ENCODE data around the gene VAMP2.

Gene VAMP2

DNA sequence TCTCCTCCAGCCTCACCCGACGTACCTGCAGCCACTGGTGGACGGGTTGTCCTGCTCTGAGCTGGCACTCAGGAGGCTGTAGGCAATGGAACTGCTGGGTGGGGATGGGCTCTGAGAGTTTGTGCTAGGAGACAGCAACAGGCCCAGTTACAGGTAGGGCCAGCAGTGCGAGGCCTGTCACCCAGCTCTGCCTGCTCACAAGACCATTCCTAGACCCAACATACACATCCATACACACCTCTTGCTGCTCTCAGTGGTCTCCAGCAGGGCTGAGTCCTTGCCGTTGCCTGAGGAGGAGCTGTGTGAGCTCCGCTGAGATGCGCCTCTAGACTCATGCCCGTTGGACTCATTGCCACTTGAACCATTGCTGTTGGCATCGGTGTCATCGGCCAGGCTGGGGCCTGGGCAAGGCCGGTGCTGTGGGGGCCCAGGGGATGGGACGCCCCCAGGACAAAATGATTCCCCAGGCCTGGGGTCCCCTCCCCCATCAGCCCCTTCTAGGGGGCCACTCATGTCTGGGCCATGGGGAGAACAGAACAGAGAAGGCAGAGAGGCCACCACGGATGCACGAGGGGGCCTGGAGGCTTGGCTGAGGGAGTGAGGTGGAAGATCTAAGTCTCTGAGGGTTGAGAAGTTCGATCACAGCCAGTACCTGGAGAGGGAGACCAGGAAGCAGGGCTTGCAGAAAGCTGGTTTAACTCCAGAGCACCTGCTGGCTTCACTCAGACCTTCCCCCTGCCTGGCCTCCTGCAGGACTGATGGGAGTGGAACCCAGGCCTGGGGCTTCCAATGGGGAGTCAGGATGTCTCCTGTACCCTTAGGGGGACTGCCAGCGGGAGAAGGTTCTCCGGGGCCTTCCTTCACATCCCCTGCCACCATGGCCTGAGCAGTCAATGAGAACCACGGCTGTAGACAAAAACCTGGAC, 12.3 kb downstream of the VAMP2 start:
- Mint-ChIP-seq H3K4me3 (peak overlapping the region; percentile 96), H3K27ac (no peak overlapping the region), H3K4me1 (peaks cover 12% of the 10 kb centered on the region), H3K27me3 (ENCODE audit: low read depth, poor library complexity) (no peaks in the 10 kb centered on the region), H3K36me3 (ENCODE audit: low read depth) (peaks cover 29% of the 10 kb centered on the region), H3K9me3 (no peaks in the 10 kb centered on the region)
- TF ChIP-seq, protein P1, sequence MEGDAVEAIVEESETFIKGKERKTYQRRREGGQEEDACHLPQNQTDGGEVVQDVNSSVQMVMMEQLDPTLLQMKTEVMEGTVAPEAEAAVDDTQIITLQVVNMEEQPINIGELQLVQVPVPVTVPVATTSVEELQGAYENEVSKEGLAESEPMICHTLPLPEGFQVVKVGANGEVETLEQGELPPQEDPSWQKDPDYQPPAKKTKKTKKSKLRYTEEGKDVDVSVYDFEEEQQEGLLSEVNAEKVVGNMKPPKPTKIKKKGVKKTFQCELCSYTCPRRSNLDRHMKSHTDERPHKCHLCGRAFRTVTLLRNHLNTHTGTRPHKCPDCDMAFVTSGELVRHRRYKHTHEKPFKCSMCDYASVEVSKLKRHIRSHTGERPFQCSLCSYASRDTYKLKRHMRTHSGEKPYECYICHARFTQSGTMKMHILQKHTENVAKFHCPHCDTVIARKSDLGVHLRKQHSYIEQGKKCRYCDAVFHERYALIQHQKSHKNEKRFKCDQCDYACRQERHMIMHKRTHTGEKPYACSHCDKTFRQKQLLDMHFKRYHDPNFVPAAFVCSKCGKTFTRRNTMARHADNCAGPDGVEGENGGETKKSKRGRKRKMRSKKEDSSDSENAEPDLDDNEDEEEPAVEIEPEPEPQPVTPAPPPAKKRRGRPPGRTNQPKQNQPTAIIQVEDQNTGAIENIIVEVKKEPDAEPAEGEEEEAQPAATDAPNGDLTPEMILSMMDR (IDR thresholded peaks at IDR 0.05) = no peak
- DNase-seq = no peak

DNA sequence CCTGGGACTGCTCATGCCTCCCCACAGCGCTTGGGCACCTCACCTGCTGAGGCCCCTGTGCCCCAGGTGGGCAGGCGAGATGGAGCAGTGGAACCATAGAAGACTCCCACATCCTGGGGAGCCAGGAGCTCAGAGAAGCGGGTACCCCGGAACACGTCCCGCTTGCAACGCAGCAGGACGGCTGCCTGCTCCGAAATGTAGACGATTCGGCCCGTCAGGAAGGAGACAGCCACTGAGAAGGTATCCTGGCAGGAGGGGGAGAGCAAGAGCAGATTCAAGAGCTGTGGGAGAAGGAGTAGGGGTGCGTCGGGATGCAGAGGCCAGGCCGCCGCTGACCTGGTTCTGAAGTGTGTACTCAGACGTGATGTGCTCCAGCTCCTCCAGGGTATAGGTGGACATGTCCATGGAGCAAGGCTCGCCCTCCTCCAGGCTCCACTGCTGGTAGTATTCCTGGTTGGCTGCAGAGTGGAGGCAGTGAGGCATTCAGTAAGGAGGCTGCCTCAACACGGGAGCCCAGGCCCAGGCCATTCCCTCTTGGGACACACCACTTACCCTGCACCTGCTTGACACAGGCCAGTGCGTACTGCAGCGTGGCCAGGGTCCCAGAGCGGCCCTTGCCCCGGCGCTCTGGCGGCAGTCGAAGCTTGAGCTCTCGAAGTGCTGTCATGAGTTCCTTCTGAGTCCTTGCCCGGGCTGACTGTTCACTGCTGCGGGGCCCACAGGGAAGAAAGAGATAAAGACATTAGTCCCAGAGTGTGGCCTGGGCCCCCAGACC, 13.1 kb downstream of the VAMP2 start:
- no peak for DNase-seq
- Mint-ChIP-seq H3K36me3 (ENCODE audit: low read depth) (peaks cover 29% of the 10 kb centered on the region), H3K4me3 (no peak overlapping the region), H3K4me1 (peaks cover 12% of the 10 kb centered on the region), H3K9me3 (no peaks in the 10 kb centered on the region), H3K27me3 (ENCODE audit: low read depth, poor library complexity) (peaks cover 2% of the 10 kb centered on the region), H3K27ac (no peak overlapping the region)
- TF ChIP-seq, protein P1 (IDR thresholded peaks at IDR 0.05) = no peak

DNA sequence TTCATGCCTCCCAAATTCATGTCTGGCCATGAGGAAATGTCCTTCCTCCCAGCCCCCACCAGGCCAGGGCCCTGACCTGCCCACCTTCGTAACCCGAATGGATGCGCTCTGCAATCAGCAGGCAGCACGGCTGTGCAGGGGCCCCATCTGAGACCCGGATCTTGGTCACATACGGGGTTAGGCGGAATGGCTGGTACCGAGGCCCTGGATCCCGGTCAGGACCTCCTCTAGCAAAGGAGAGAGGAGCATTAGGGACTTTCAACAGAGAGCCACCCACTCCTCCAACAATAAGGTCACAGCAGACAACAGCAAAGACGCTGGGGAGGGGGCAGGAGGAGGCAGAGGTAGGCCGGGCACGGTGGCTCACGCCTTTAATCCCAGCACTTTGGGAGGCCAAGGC, 14.2 kb downstream of the VAMP2 start:
- H3K4me1 Mint-ChIP-seq = peaks cover 12% of the 10 kb centered on the region
- H3K4me3 Mint-ChIP-seq = no peak overlapping the region
- DNase-seq = no peak
- peaks cover 2% of the 10 kb centered on the region for H3K27me3 Mint-ChIP-seq (ENCODE audit: low read depth, poor library complexity)
- H3K36me3 Mint-ChIP-seq (ENCODE audit: low read depth) = peaks cover 35% of the 10 kb centered on the region
- TF ChIP-seq, protein P1 (IDR thresholded peaks at IDR 0.05) = no peak
- no peaks in the 10 kb centered on the region for H3K9me3 Mint-ChIP-seq
- no peak overlapping the region for H3K27ac Mint-ChIP-seq

DNA sequence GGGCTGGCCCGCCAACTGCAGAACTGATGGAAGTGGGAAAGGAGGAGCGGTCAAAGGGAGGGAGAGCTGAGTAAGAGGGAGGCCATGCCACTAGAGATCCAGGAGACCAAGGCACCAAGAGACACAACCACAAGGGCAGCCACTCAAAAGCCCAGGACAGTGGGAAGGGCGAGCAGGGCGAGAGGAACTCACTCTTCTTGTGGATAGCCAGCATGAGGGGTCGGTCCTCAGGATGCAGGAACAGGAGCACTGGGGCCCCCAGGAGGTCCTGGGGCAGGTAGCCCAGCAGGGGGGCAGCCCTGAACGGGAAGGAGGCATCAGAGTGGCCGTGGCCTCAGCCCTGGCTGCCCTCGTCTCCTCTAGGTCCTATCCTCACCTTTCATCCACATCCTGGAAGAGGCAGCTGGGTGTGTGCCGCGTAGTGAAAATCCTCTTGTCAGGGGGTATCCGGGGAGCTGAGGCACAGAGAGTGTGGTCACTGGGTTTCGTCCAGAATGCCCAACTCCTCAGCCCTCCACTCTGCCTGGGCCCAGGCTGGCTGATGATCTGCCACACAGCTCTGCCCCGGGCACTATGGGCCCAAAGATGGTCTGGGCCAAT, 14.8 kb downstream of the VAMP2 start:
- Mint-ChIP-seq H3K4me1 (peaks cover 12% of the 10 kb centered on the region), H3K9me3 (no peaks in the 10 kb centered on the region), H3K4me3 (no peak overlapping the region), H3K27ac (no peak overlapping the region), H3K36me3 (ENCODE audit: low read depth) (peaks cover 35% of the 10 kb centered on the region), H3K27me3 (ENCODE audit: low read depth, poor library complexity) (peaks cover 2% of the 10 kb centered on the region)
- no peak for DNase-seq
- TF ChIP-seq, protein P1 (IDR thresholded peaks at IDR 0.05) = no peak

DNA sequence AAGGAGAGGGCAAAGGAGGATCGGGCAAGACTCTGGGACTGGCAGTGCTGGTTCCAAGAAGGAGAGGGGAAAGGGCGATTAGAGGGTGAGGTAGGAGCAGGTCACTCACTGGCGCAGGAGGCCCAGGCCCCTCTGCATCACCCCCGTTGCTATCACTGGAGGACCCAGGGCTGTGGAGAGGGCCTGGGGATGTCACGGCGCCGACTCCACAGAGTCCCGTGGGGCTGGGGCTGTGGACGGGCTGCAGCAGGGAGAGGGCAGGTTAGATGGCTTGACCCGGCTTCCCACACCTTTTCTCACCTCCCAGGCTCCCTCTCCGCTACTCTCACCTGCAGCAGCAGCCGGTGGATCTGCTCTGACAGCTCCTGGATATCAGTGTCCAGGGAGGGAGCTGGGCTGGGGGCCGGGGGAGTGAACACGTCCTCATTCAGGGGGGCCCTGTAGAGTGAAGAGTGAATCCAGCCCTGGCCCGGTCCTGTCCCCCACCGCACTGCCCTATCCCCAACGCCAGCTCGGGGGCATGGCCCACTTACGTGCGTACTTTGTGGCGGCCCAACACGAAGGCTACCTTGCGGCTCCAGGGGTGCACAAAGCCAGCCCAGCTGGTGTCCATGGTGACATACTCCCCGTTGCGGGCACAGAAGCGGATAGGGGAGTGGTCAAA, 15.5 kb downstream of the VAMP2 start:
- peaks cover 12% of the 10 kb centered on the region for H3K4me1 Mint-ChIP-seq
- TF ChIP-seq, protein P1 (IDR thresholded peaks at IDR 0.05) = no peak
- no peak overlapping the region for H3K27ac Mint-ChIP-seq
- H3K4me3 Mint-ChIP-seq = no peak overlapping the region
- peaks cover 2% of the 10 kb centered on the region for H3K27me3 Mint-ChIP-seq (ENCODE audit: low read depth, poor library complexity)
- H3K9me3 Mint-ChIP-seq = no peaks in the 10 kb centered on the region
- DNase-seq = no peak
- peaks cover 35% of the 10 kb centered on the region for H3K36me3 Mint-ChIP-seq (ENCODE audit: low read depth)
